Measurements from ENCODE around the gene AFAP1L1.

GRCh38 chr5:149280124-149280523, 8.5 kb downstream of the AFAP1L1 start:
- no peak for TF ChIP-seq GATA2 (IDR thresholded peaks at IDR 0.05; ENCODE audit: low read depth, low read length)
- TF ChIP-seq GATA3 (IDR thresholded peaks at IDR 0.05; ENCODE audit: low read depth, low read length): no peak

Data from SH-SY5Y (cell line).